ENCODE results near the gene ZNF778.

The ZNF778 gene

GRCh38 chr16:89278441-89279240 lies 61.1 kb downstream of the ZNF778 start:
- DNase-seq = no peak

GRCh38 chr16:89279666-89280481 lies 62.4 kb downstream of the ZNF778 start:
- DNase-seq = no peak

GRCh38 chr16:89280546-89281188 lies 63.2 kb downstream of the ZNF778 start:
- DNase-seq = no peak

- no peak for DNase-seq
Measured at GRCh38 chr16:89281189-89281577, 63.7 kb downstream of the ZNF778 start.

- DNase-seq = no peak
Measured at GRCh38 chr16:89281829-89282228, 64.3 kb downstream of the ZNF778 start.

- DNase-seq = no peak
Measured at GRCh38 chr16:89282523-89282922, 65.0 kb downstream of the ZNF778 start.

GRCh38 chr16:89283449-89283848 lies 65.9 kb downstream of the ZNF778 start:
- DNase-seq = no peak

- no peak for DNase-seq
Measured at GRCh38 chr16:89285381-89285780, 67.9 kb downstream of the ZNF778 start.

- DNase-seq = no peak
Measured at GRCh38 chr16:89286096-89286495, 68.6 kb downstream of the ZNF778 start.

All from CD4-positive, alpha-beta T cell treated with Interleukin-17A for 4 hours (primary cell).